Measurements from ENCODE around the gene CNIH2.

DNA sequence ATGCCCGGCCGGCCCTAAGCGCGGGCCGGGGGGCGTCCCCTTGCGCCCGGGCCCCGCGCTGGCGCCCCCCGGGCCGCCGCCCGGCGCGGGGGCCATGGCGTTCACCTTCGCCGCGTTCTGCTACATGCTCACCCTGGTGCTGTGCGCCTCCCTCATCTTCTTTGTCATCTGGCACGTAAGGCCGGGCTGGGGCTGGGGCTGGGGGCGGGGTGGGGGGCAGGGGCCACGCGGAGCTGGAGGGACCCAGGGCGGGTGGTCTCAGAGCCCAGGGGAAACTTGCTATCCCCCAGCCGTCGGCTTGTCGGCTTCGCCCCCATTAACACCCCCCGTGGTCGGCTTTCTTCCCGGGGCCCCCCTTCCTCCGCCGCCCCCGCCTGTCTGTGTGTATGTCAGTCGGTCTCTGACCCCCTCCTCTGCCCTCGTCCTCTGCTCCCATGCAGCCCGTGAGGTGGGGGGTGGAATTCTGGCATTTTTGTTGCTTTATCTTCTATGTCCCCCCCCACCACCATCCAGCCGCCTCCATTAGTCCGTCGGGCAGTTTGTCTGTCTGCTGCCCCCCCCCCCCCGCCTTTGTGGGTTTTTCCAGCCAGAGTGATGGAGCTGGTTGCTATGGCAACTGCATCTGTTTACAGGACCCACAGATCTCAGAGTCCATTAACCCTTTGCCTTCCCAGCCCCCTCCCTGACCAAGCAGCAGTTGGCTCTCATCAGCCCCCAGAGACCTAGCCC is 552 bp downstream of the CNIH2 start:
- TF ChIP-seq, protein P1, sequence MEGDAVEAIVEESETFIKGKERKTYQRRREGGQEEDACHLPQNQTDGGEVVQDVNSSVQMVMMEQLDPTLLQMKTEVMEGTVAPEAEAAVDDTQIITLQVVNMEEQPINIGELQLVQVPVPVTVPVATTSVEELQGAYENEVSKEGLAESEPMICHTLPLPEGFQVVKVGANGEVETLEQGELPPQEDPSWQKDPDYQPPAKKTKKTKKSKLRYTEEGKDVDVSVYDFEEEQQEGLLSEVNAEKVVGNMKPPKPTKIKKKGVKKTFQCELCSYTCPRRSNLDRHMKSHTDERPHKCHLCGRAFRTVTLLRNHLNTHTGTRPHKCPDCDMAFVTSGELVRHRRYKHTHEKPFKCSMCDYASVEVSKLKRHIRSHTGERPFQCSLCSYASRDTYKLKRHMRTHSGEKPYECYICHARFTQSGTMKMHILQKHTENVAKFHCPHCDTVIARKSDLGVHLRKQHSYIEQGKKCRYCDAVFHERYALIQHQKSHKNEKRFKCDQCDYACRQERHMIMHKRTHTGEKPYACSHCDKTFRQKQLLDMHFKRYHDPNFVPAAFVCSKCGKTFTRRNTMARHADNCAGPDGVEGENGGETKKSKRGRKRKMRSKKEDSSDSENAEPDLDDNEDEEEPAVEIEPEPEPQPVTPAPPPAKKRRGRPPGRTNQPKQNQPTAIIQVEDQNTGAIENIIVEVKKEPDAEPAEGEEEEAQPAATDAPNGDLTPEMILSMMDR (IDR thresholded peaks at IDR 0.05; ENCODE audit: insufficient read depth, low read depth, low read length): no peak
- no peak for TF ChIP-seq EZH2 (IDR thresholded peaks at IDR 0.05; ENCODE audit: insufficient read depth, low read length)
